ENCODE results near the gene ALDH3A2.
"Not testable (repeated sequence)": the region's sequence is repeated elsewhere in the genome, so short reads cannot be mapped to it uniquely, and the experiment has no call there.

DNA sequence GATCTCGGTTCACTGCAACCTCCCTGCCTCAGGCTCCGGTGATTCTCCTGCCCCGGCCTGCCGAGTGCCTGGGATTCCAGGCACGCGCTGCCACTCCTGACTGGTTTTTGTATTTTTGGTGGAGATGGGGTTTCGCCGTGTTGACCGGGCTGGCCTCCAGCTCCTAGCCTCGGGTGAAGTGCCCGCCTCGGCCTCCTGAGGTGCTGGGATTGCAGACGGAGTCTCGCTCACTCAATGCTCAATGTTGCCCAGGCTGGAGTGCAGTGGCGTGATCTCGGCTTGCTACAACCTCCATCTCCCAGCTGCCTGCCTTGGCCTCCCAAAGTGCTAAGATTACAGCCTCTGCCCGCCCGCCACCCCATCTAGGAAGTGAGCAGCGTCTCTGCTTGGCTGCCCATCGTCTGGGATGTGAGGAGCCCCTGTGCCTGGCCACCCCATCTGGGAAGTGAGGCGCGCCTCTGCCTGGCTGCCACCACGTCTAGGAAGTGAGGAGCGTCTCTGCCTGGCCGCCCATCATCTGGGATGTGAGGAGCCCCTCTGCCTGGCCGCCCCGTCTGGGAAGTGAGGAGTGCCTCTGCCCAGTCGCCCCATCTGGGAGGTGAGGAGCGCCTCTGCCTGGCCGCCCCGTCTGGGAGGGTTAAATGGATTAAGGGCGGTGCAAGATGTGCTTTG is 36.5 kb downstream of the ALDH3A2 start:
- not testable (repeated sequence) for TF ChIP-seq CTCF, EZH2, EZH2phosphoT487 (IDR thresholded peaks at IDR 0.05)

Data from neural progenitor cell (in vitro differentiated cells).